K562 (cell line): ENCODE data around the gene TSC22D2. TPM values are rescaled to one million over a fixed set of nuclear protein-coding genes. Genes with fewer than 3 reads are reported as not detected.

Experiments used
- ATAC-seq: fragments of 200-7000 bp; cut with Tn5 transposase; 3 replicates; pipeline ENCODE4 v1.9.1; 2020; ENCODE audit warnings: moderate library complexity
- BruUV-seq: library from RNA; stranded (reverse); fragments of 400-500 nt; replicated peaks from 2 replicates; lab custom pipeline; 2021; lab: Mats Ljungman, UMichigan
- CTCF ChIA-PET: fragments of 300-600 bp; formaldehyde crosslinking; extraction: SDS; loops from one replicate; lab custom pipeline; 2021; ENCODE audit warnings: low intra/inter-chr PET ratio; lab: Yijun Ruan, JAX
- POLR2A ChIA-PET: fragments of 300-600, 350-650 bp; sonication (Branson Sonifier 250); formaldehyde crosslinking; extraction: SDS; loops from one replicate; lab custom pipeline; 2021; ENCODE audit warnings: antibody characterized with exemption, inconsistent platforms; lab: Yijun Ruan, JAX
- DNase-seq, 4 experiments: peaks; one replicate each; pipeline versions ENCODE4 v3.0.0 to v3.0.0-alpha.2; 2011 to 2018; ENCODE audit warnings: low spot score in 3 of 4, mixed read lengths in 3 of 4; ENCODE audit errors: extremely low read depth in 1 of 4
- FAIRE-seq: peaks from 2 replicates; lab custom pipeline; 2011; peaks lifted over from hg19 to GRCh38; lab: Jason Lieb, UNC
- H2AFZ ChIP-seq: 2 replicates; pipeline ENCODE4 v1.6.0; 2011; ENCODE audit warnings: low read depth, low read length, control low read depth, inconsistent platforms
- H3K27ac ChIP-seq: fragments of 200-600 bp; 3 replicates; pipeline ENCODE4 v1.8.0; 2011; ENCODE audit warnings: low read depth, mild to moderate bottlenecking, control low read depth, inconsistent platforms, low read length, moderate library complexity, mixed read lengths; ENCODE audit errors: extremely low read depth
- H3K27me3 ChIP-seq, 2 experiments: fragments of 300-600 bp in 1 of 2; 2 replicates in 1 of 2; 3 replicates in 1 of 2; pipeline versions ENCODE4 v1.6.0 to v1.8.0; 2011; ENCODE audit warnings: inconsistent platforms in 2 of 2, low read length in 2 of 2, mild to moderate bottlenecking in 1 of 2, mixed read lengths in 1 of 2, moderate library complexity in 1 of 2; ENCODE audit not compliant: control insufficient read depth in 2 of 2, insufficient read depth in 2 of 2
- H3K36me3 ChIP-seq: fragments of 300-600 bp; 3 replicates; pipeline ENCODE4 v1.8.0; 2011; ENCODE audit warnings: mild to moderate bottlenecking, low read length, inconsistent platforms; ENCODE audit not compliant: control insufficient read depth, insufficient read depth
- H3K4me1 ChIP-seq, 2 experiments: fragments of 200-600 bp in 1 of 2; replicated peaks in 1 of 2; 2 replicates in 1 of 2; 3 replicates in 1 of 2; pipeline versions ENCODE4 v1.5.1 to v1.8.0; 2011; ENCODE audit warnings: inconsistent platforms in 2 of 2, low read length in 2 of 2, mild to moderate bottlenecking in 1 of 2, mixed read lengths in 1 of 2, moderate library complexity in 1 of 2; ENCODE audit not compliant: control insufficient read depth in 2 of 2, insufficient read depth in 2 of 2
- H3K4me2 ChIP-seq: 2 replicates; pipeline ENCODE4 v1.6.1; 2011; ENCODE audit warnings: low read length, control low read depth, inconsistent platforms, mixed read lengths; ENCODE audit not compliant: insufficient read depth
- H3K4me3 ChIP-seq: fragments of 200-600 bp; sonication (generic), shearing (Covaris generic); 2 replicates; pipeline ENCODE4 v1.5.1; 2016; ENCODE audit warnings: control low read depth, inconsistent platforms
- H3K79me2 ChIP-seq: fragments of 200-600 bp; 3 replicates; pipeline ENCODE4 v1.8.0; 2011; ENCODE audit warnings: low read length, inconsistent platforms; ENCODE audit not compliant: control insufficient read depth, insufficient read depth
- H3K9ac ChIP-seq, 2 experiments: 2 replicates each; pipeline versions ENCODE4 v1.6.0 to v1.6.1; 2011; ENCODE audit warnings: low read depth in 2 of 2, low read length in 2 of 2, control low read depth in 1 of 2, inconsistent platforms in 1 of 2, mild to moderate bottlenecking in 1 of 2, mixed read lengths in 1 of 2; ENCODE audit not compliant: insufficient read depth in 1 of 2
- H3K9me1 ChIP-seq: one replicate; pipeline ENCODE4 v1.6.0; 2011; ENCODE audit warnings: inconsistent platforms, mild to moderate bottlenecking, low read length, moderate library complexity; ENCODE audit not compliant: control insufficient read depth, insufficient read depth
- H3K9me3 ChIP-seq: replicated peaks from 2 replicates; pipeline ENCODE4 v1.5.1; 2011; ENCODE audit warnings: low read depth, low read length, inconsistent platforms; ENCODE audit not compliant: control insufficient read depth, insufficient read depth
- H4K20me1 ChIP-seq: replicated peaks from 2 replicates; pipeline ENCODE4 v1.6.1; 2011; ENCODE audit warnings: low read length, inconsistent platforms, mixed read lengths; ENCODE audit not compliant: control insufficient read depth, insufficient read depth
- CREBBP ChIP-seq: IDR thresholded peaks from one replicate; pipeline ENCODE4 v1.6.1; 2012; ENCODE audit warnings: low read depth, mild to moderate bottlenecking, control low read depth, inconsistent platforms, low read length
- DDX20 ChIP-seq: fragments of 450-650 bp; IDR thresholded peaks from 2 replicates; pipeline ENCODE4 v1.6.1; 2016; ENCODE audit warnings: missing genetic modification characterization, low read depth, mild to moderate bottlenecking, missing compliant biosample characterization, moderate library complexity
- ESRRA ChIP-seq: fragments of 450-650 bp; IDR thresholded peaks from 2 replicates; pipeline ENCODE4 v1.6.1; 2014; ENCODE audit warnings: low read depth, mild to moderate bottlenecking, moderate library complexity, borderline replicate concordance
- MYC ChIP-seq, 2 experiments: fragments of 250-450 bp in 1 of 2; sonication (Bioruptor Pico) in 1 of 2; IDR thresholded peaks; 2 replicates each; pipeline versions ENCODE4 v1.5.1 to v1.6.1; 2012 to 2021; ENCODE audit warnings: low read depth in 2 of 2, borderline replicate concordance in 1 of 2, improper control_type of control experiment in 1 of 2, low read length in 1 of 2, mild to moderate bottlenecking in 1 of 2, moderate library complexity in 1 of 2
- NELFE ChIP-seq: IDR thresholded peaks from 2 replicates; pipeline ENCODE4 v1.6.1; 2011; ENCODE audit warnings: mild to moderate bottlenecking; ENCODE audit not compliant: insufficient read depth, insufficient read length
- NFRKB ChIP-seq: fragments of 450-650 bp; IDR thresholded peaks from 2 replicates; pipeline ENCODE4 v1.6.1; 2016; ENCODE audit warnings: low read depth
- RAD51 ChIP-seq: fragments of 450-650 bp; IDR thresholded peaks from 2 replicates; pipeline ENCODE4 v1.7.1; 2016; ENCODE audit warnings: low read depth, mild to moderate bottlenecking, borderline replicate concordance
- RBM25 ChIP-seq: fragments of 200-400 bp; formaldehyde crosslinking; IDR thresholded peaks from 2 replicates; pipeline ENCODE4 v1.6.1; 2018; ENCODE audit warnings: low read length, low read depth, moderate library complexity; ENCODE audit not compliant: severe bottlenecking
- SAFB2 ChIP-seq: fragments of 200-400 bp; formaldehyde crosslinking; IDR thresholded peaks from 2 replicates; pipeline ENCODE4 v1.6.1; 2018; ENCODE audit warnings: borderline replicate concordance, low read length, low read depth, moderate library complexity; ENCODE audit not compliant: severe bottlenecking
- TAF9B ChIP-seq: fragments of 450-650 bp; IDR thresholded peaks from 2 replicates; pipeline ENCODE4 v1.6.1; 2018; ENCODE audit warnings: mild to moderate bottlenecking; ENCODE audit not compliant: partially characterized antibody
- ZFPM2 ChIP-seq: fragments of 250-450 bp; sonication (Bioruptor Pico); IDR thresholded peaks from 2 replicates; pipeline ENCODE4 v1.5.1; 2022; ENCODE audit warnings: mild to moderate bottlenecking
- ZFX ChIP-seq: sonication (generic); formaldehyde crosslinking; IDR thresholded peaks from 2 replicates; pipeline ENCODE4 v1.8.0; 2022; ENCODE audit warnings: mild to moderate bottlenecking, missing genetic modification reagents, moderate library complexity
- WGBS: fragments of 100-300 bp; shearing (Covaris generic); methylation state at CpG from one replicate; pipeline ENCODE4 v1.1.6; 2016; ENCODE audit warnings: low coverage, mixed read lengths; ENCODE audit not compliant: insufficient coverage; ENCODE audit errors: missing lambda C conversion rate; 5-methylcytosine and 5-hydroxymethylcytosine counted together
- in situ Hi-C: fragments of 300-500 bp; cut with MboI; formaldehyde crosslinking; loops from 4 replicates; pipeline ENCODE4 v1.15.0; 2018; ENCODE audit warnings: inconsistent platforms, mixed read lengths
- intact Hi-C: fragments of 100-400 bp; cut with micrococcal nuclease; formaldehyde crosslinking; loops from 2 replicates; pipeline ENCODE4 v1.14.2; 2022
- polyA plus RNA-seq, 8 experiments: library from polyadenylated mRNA; depleted of rRNA in 4 of 8; stranded (reverse) in 5 of 8; unstranded in 3 of 8; fragments of >200 nt; fragmentation: Nextera tagmentation in 2 of 8; fragmentation: Illumina TruSeq in 1 of 8; extraction: Ambion mirVana in 2 of 8; extraction: Trizol in 1 of 8; gene quantifications; 2 replicates each; pipeline versions ENCODE4 v1.2.1 to v1.2.3, GENCODE V29; 2011 to 2014; ENCODE audit warnings: inconsistent platforms in 1 of 8, missing spikeins in 1 of 8
- total RNA-seq, 7 experiments: library from RNA; depleted of rRNA in 6 of 7; stranded (reverse); fragments of >200 nt in 6 of 7; fragmentation: Illumina TruSeq in 2 of 7; extraction: Trizol in 2 of 7; gene quantifications; 2 replicates each; pipeline versions ENCODE4 v1.2.1 to v1.2.3, GENCODE V29; 2011 to 2021; ENCODE audit warnings: low replicate concordance in 1 of 7
- TF ChIP-seq, protein P1 (sequence below): fragments of 250-450 bp; sonication (Bioruptor Pico); IDR thresholded peaks from 2 replicates; pipeline ENCODE4 v1.5.0; 2021; ENCODE audit warnings: mild to moderate bottlenecking, moderate library complexity
- TF ChIP-seq, protein P2 (sequence below): fragments of 450-650 bp; formaldehyde crosslinking; conservative IDR thresholded peaks from 2 replicates; pipeline ENCODE4 v1.4.0; 2022; ENCODE audit warnings: mild to moderate bottlenecking, missing genetic modification characterization
- TF ChIP-seq, protein P3 (sequence below): fragments of 450-650 bp; formaldehyde crosslinking; IDR thresholded peaks from 2 replicates; pipeline ENCODE4 v1.4.0; 2020; ENCODE audit warnings: mild to moderate bottlenecking, mixed read lengths

TSC22D2 gene
- total and polyA plus RNA-seq, 9 of the 15 experiments (the other 6 are each of a cell fraction or from before 2014, with no cell fraction given): 5.5 to 44.0 (median 19.3) TPM

DNA sequence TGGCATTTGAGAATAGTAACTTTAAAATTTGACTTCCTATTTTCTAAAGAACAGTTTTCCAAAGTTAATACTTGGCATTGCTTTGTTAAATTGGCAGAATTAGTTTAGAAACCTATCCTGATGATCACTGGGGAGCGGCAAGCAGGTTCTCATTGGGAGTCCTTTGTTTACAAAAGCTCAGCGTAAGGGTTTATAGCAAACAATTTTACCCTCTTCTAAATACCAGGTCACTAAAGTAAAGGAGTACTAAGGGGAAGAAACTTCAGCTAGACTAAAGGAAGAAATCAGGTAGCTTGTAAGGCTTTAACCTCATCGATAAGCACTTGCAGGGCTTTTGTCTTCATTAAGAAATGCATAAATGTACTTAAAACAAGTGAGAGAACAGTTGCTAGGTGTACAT, 18.2 kb downstream of the TSC22D2 start (continued):
- TF ChIP-seq, protein P1, sequence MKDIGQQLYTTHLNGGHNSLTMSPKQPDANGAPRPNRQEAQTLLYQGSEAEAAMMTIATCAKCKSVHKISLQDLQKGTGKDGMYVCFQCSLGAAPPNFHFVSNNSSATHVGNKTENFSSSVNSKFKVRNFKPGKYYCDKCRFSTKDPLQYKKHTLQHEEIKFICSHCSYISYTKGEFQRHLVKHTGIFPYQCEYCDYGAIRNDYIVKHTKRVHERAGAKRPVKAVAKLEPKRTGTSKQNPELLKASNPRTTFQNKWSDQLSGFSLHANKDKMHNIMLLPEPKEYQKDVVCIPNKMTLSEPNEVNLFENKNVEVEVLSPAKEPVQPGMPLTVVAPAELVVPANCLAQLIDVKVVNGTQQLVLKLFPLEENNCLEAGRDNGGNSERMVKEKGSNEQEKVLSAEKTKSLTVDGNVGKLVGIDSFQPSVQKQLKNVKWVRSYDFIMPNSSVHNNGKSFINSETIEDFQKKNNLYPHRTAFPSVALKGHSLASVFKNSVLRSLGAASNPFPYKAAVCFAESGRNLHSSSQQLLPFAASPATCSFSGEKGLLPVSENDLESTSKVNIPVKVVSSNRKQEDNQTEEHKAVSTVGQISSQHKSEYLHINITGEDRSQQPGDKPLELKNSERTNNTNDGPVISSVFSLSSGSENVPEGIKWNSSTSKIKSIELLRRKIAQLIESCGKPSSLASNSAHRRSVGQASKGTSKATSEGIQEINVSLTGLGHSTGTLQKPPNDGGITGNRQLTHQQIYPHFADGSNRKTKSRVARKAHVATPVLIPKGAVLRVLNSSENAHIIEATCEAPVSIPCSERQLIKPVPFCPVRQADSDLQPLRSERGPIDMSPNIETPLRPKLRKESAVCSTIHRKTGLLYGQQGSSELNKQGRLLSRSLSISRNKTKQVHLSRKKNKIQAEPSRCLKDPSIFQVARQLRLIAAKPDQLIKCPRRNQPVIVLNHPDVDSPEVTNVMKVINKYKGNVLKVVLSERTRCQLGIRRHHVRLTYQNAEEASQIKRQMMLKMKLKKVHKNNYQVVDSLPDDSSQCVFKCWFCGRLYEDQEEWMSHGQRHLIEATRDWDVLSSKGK (CRISPR knock-in tag): no peak
- TF ChIP-seq DDX20 (tag) (no peak), SAFB2 (no peak), ZFPM2 (no peak), CREBBP (no peak), MYC (IDR thresholded peaks at IDR 0.05; ENCODE audit: low read depth, low read length) (no peak), MYC (CRISPR knock-in tag; IDR thresholded peaks at IDR 0.05; ENCODE audit: borderline replicate concordance, low read depth) (no peak)

DNA sequence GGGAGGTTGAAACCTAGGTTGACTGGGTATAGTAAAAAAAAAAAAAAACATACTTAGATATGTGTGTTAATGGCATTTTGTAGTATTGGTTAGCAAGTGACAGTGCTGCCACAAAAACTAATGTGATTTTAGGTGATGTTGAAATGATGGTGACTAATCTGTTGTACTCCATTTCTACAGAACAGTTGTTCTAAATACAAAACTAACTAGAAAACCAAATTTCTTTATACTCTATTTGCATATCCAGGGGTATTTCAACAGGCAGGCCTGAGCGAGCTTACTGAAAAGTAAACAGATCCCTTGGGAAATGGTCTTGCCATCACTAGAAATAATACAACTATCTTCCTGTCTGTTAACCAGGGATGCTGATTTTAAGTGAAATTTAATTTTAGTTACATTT, 20.5 kb downstream of the TSC22D2 start:
- H3K9me3 ChIP-seq: no peaks in the 10 kb centered on the region
- intact Hi-C loops (no loop called here), in situ Hi-C loops (no loop called here)
- H3K4me1 ChIP-seq: peaks cover 0 to 39% of the 10 kb centered on the region in 2 experiments; a peak in 3 of 5 replicates
- H2AFZ ChIP-seq: no peak overlapping the region
- H3K79me2 ChIP-seq: peaks cover 100% of the 10 kb centered on the region
- 57% methylated on average over 1 of the region's 1 CpG for WGBS
- no peaks in the 10 kb centered on the region for H3K27me3 ChIP-seq
- H4K20me1 ChIP-seq: no peaks in the 10 kb centered on the region
- no peak overlapping the region for H3K9ac ChIP-seq
- DNase-seq (no peak), ATAC-seq (no peak), FAIRE-seq (no peak)
- peaks cover 63% of the 10 kb centered on the region for H3K36me3 ChIP-seq
- H3K4me3 ChIP-seq: no peak overlapping the region
- no peak overlapping the region for H3K4me2 ChIP-seq
- BruUV-seq: no TSS peak
- ChIA-PET CTCF (no interaction called here), POLR2A (interaction anchor here (2.4 to 3.1 kb wide), 3 partner anchors 10 to 19 kb away, joined by 8 to 21 read pairs (median 14); partner anchors contain the start of gene TSC22D2)
- H3K9me1 ChIP-seq: no peaks in the 10 kb centered on the region
- no peak overlapping the region for H3K27ac ChIP-seq
- no peak for TF ChIP-seq ESRRA
- TF ChIP-seq, protein P2, sequence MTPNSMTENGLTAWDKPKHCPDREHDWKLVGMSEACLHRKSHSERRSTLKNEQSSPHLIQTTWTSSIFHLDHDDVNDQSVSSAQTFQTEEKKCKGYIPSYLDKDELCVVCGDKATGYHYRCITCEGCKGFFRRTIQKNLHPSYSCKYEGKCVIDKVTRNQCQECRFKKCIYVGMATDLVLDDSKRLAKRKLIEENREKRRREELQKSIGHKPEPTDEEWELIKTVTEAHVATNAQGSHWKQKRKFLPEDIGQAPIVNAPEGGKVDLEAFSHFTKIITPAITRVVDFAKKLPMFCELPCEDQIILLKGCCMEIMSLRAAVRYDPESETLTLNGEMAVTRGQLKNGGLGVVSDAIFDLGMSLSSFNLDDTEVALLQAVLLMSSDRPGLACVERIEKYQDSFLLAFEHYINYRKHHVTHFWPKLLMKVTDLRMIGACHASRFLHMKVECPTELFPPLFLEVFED: no peak
- TF ChIP-seq NELFE: no peak
- TF ChIP-seq RAD51: no peak
- no peak for TF ChIP-seq RBM25
- TF ChIP-seq, protein P3, sequence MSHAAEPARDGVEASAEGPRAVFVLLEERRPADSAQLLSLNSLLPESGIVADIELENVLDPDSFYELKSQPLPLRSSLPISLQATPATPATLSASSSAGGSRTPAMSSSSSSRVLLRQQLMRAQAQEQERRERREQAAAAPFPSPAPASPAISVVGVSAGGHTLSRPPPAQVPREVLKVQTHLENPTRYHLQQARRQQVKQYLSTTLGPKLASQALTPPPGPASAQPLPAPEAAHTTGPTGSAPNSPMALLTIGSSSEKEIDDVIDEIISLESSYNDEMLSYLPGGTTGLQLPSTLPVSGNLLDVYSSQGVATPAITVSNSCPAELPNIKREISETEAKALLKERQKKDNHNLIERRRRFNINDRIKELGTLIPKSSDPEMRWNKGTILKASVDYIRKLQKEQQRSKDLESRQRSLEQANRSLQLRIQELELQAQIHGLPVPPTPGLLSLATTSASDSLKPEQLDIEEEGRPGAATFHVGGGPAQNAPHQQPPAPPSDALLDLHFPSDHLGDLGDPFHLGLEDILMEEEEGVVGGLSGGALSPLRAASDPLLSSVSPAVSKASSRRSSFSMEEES (CRISPR knock-in tag): no peak
- no peak for TF ChIP-seq NFRKB
- TF ChIP-seq TAF9B: no peak
- TF ChIP-seq ZFX (CRISPR knock-in tag): no peak
